OCI-LY1 (cell line): ENCODE results near the gene PRKCE.

Experiments
- H2AFZ ChIP-seq: fragments of 200-600 bp; sonication (generic), shearing (Covaris generic); 2 replicates; pipeline ENCODE4 v1.6.0; 2014; ENCODE audit warnings: antibody characterized with exemption, mild to moderate bottlenecking, low read length
- H3F3A ChIP-seq: fragments of 200-600 bp; sonication (generic), shearing (Covaris generic); 2 replicates; pipeline ENCODE4 v1.6.0; 2014; ENCODE audit warnings: mild to moderate bottlenecking, antibody characterized with exemption, low read length, moderate library complexity; ENCODE audit not compliant: insufficient read depth
- H3K27ac ChIP-seq: fragments of 200-600 bp; sonication (generic); 2 replicates; pipeline ENCODE4 v1.5.1; 2014; ENCODE audit warnings: low read length, mixed run types, mild to moderate bottlenecking, low read depth; ENCODE audit not compliant: poor library complexity, severe bottlenecking
- H3K27me3 ChIP-seq: fragments of 200-600 bp; sonication (generic); 2 replicates; pipeline ENCODE4 v1.6.0; 2014; ENCODE audit warnings: antibody characterized with exemption, mild to moderate bottlenecking, low read length, moderate library complexity; ENCODE audit not compliant: insufficient read depth
- H3K36me3 ChIP-seq: fragments of 200-600 bp; sonication (generic); 2 replicates; pipeline ENCODE4 v1.6.1; 2014; ENCODE audit warnings: mild to moderate bottlenecking, antibody characterized with exemption, low read length, moderate library complexity, mixed read lengths; ENCODE audit not compliant: insufficient read depth
- H3K4me1 ChIP-seq: fragments of 200-600 bp; sonication (generic); 2 replicates; pipeline ENCODE4 v1.5.1; 2014; ENCODE audit warnings: mild to moderate bottlenecking, low read length, moderate library complexity; ENCODE audit not compliant: insufficient read depth, severe bottlenecking
- H3K4me2 ChIP-seq: fragments of 200-600 bp; sonication (generic), shearing (Covaris generic); 2 replicates; pipeline ENCODE4 v1.6.1; 2014; ENCODE audit warnings: low read length
- H3K4me3 ChIP-seq: fragments of 200-600 bp; sonication (generic); 2 replicates; pipeline ENCODE4 v1.5.1; 2014; ENCODE audit warnings: low read length, low read depth, mild to moderate bottlenecking, mixed read lengths; ENCODE audit not compliant: poor library complexity, severe bottlenecking
- H3K79me2 ChIP-seq: fragments of 200-600 bp; shearing (Covaris generic); 2 replicates; pipeline ENCODE4 v1.6.1; 2016; ENCODE audit warnings: mixed run types, low read length, mixed read lengths; ENCODE audit not compliant: insufficient read depth
- H3K9ac ChIP-seq: fragments of 200-600 bp; sonication (generic), shearing (Covaris generic); 2 replicates; pipeline ENCODE4 v1.6.1; 2014; ENCODE audit warnings: mild to moderate bottlenecking, low read length, mixed read lengths
- H3K9me2 ChIP-seq: fragments of 200-600 bp; sonication (generic), shearing (Covaris generic); 2 replicates; pipeline ENCODE4 v1.6.1; 2014; ENCODE audit warnings: low read depth, mild to moderate bottlenecking, low read length, mixed read lengths
- H3K9me3 ChIP-seq: fragments of 200-600 bp; shearing (Covaris generic); 2 replicates; pipeline ENCODE4 v1.6.1; 2014; ENCODE audit warnings: low read length, mixed read lengths
- H4K20me1 ChIP-seq: fragments of 200-600 bp; sonication (generic), shearing (Covaris generic); 2 replicates; pipeline ENCODE4 v1.6.0; 2016; ENCODE audit warnings: mild to moderate bottlenecking, low read length; ENCODE audit not compliant: insufficient read depth
- EZH2 ChIP-seq: fragments of 200-600 bp; sonication (generic), shearing (Covaris generic); IDR thresholded peaks from 2 replicates; pipeline ENCODE4 v1.8.0; 2017; ENCODE audit warnings: borderline replicate concordance, mixed run types, mild to moderate bottlenecking, antibody characterized with exemption, low read length, moderate library complexity, mixed read lengths
- TF ChIP-seq, protein P1 (sequence below): fragments of 200-600 bp; sonication (generic), shearing (Covaris generic); IDR thresholded peaks from 2 replicates; pipeline ENCODE4 v1.5.1; 2017; ENCODE audit warnings: mild to moderate bottlenecking, antibody characterized with exemption, low read length, moderate library complexity, mixed read lengths

PRKCE gene

GRCh38 chr2:46225730-46226129 is 574.3 kb downstream of the PRKCE start:
- H2AFZ ChIP-seq, result no peak overlapping the region
- H3K27ac ChIP-seq, result no peak overlapping the region
- H3K4me1 ChIP-seq, result no peaks in the 10 kb centered on the region
- H3K27me3 ChIP-seq, result no peaks in the 10 kb centered on the region
- TF ChIP-seq, protein P1, sequence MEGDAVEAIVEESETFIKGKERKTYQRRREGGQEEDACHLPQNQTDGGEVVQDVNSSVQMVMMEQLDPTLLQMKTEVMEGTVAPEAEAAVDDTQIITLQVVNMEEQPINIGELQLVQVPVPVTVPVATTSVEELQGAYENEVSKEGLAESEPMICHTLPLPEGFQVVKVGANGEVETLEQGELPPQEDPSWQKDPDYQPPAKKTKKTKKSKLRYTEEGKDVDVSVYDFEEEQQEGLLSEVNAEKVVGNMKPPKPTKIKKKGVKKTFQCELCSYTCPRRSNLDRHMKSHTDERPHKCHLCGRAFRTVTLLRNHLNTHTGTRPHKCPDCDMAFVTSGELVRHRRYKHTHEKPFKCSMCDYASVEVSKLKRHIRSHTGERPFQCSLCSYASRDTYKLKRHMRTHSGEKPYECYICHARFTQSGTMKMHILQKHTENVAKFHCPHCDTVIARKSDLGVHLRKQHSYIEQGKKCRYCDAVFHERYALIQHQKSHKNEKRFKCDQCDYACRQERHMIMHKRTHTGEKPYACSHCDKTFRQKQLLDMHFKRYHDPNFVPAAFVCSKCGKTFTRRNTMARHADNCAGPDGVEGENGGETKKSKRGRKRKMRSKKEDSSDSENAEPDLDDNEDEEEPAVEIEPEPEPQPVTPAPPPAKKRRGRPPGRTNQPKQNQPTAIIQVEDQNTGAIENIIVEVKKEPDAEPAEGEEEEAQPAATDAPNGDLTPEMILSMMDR, result no peak
- no peak for TF ChIP-seq EZH2
- H3K9ac ChIP-seq, result no peak overlapping the region
- no peaks in the 10 kb centered on the region for H3K36me3 ChIP-seq
- H4K20me1 ChIP-seq, result no peaks in the 10 kb centered on the region
- no peaks in the 10 kb centered on the region for H3F3A ChIP-seq
- H3K4me3 ChIP-seq, result no peak overlapping the region
- H3K4me2 ChIP-seq, result no peak overlapping the region
- H3K9me3 ChIP-seq, result no peaks in the 10 kb centered on the region
- no peaks in the 10 kb centered on the region for H3K9me2 ChIP-seq
- H3K79me2 ChIP-seq, result no peaks in the 10 kb centered on the region

DNA sequence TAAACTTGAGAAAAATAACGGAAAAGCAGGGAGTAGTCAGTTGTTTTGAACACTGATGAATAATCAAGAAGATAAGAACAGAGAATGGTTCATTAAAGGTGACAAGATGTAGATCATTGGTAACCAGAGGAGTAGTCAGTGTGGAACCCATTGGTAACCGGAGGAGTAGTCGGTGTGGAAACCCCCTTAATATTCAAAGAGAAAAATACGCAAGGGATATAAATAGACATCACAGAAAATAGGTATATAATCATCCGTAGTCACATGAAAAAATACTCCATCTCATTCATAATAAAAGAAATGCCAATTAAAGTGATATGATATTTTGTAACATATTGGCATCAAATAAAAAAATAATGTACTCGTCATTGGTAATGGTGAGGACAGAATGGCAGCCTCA is 575.1 kb downstream of the PRKCE start:
- no peaks in the 10 kb centered on the region for H3K79me2 ChIP-seq
- H3K9me3 ChIP-seq, result no peaks in the 10 kb centered on the region
- no peak overlapping the region for H3K9ac ChIP-seq
- no peaks in the 10 kb centered on the region for H4K20me1 ChIP-seq
- no peaks in the 10 kb centered on the region for H3F3A ChIP-seq
- no peaks in the 10 kb centered on the region for H3K9me2 ChIP-seq
- H3K27ac ChIP-seq, result no peak overlapping the region
- H3K27me3 ChIP-seq, result no peaks in the 10 kb centered on the region
- no peaks in the 10 kb centered on the region for H3K4me1 ChIP-seq
- no peak for TF ChIP-seq EZH2
- TF ChIP-seq, protein P1, result no peak
- no peaks in the 10 kb centered on the region for H3K36me3 ChIP-seq
- H3K4me2 ChIP-seq, result no peak overlapping the region
- H3K4me3 ChIP-seq, result no peak overlapping the region
- H2AFZ ChIP-seq, result no peak overlapping the region

DNA sequence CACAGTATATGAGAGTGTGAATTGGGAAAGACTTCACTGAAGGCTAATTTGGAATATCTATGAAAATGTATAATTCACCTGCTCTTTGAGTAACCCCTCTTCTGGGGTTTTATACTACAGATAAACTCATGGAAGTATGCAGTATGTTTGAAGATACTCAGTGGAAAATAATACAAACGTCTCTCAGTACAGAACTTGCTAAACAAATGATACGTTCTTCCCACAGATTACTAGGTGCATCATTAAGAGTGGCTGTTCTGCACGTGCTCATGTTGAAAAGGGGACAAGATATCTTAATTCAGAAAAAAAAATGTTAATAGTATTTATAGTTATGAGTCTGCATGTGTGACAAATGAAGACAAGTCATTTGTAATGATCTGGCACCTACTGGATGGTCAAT is 575.5 kb downstream of the PRKCE start:
- Histone ChIP-seq H3K9me2 (no peaks in the 10 kb centered on the region), H3K9ac (no peak overlapping the region), H3K9me3 (no peaks in the 10 kb centered on the region), H3K4me1 (no peaks in the 10 kb centered on the region), H2AFZ (no peak overlapping the region), H4K20me1 (no peaks in the 10 kb centered on the region), H3K4me2 (no peak overlapping the region), H3K4me3 (no peak overlapping the region), H3K36me3 (no peaks in the 10 kb centered on the region), H3K27ac (no peak overlapping the region), H3F3A (no peaks in the 10 kb centered on the region), H3K27me3 (no peaks in the 10 kb centered on the region), H3K79me2 (no peaks in the 10 kb centered on the region)
- no peak for TF ChIP-seq EZH2
- TF ChIP-seq, protein P1, result no peak
